ENCODE measurements around the gene COQ4.
"Not testable (repeated sequence)": the region's sequence is repeated elsewhere in the genome, so short reads cannot be mapped to it uniquely, and the experiment has no call there.

COQ4 gene

GRCh38 chr9:128322404-128323211 is at the start of gene COQ4, which contains the start of gene TRUB2:
COQ4 (plus strand) TSS chr9:128322839; CDS start chr9:128322859, 20 bp downstream.
TRUB2 (minus strand) TSS chr9:128322447; CDS start chr9:128322408, 39 bp downstream.
- peak; percentile 94 for DNase-seq

GRCh38 chr9:128274245-128274644 is 48.4 kb upstream of the COQ4 start:
- DNase-seq: no peak

- DNase-seq: peak; percentile 12
Measured at GRCh38 chr9:128275198-128276007, 47.2 kb upstream of the COQ4 start, which contains the start of gene GOLGA2. GOLGA2 (minus strand) TSS chr9:128276007; CDS start chr9:128275976, 31 bp downstream.

GRCh38 chr9:128276008-128276573 is 46.5 kb upstream of the COQ4 start, which contains the start of gene SWI5:
SWI5 (plus strand) TSS chr9:128276276.
- peak; percentile 100 for DNase-seq

- DNase-seq: no peak
Measured at GRCh38 chr9:128276574-128277270, 45.9 kb upstream of the COQ4 start.

GRCh38 chr9:128279088-128280073 is 43.3 kb upstream of the COQ4 start:
- DNase-seq: not testable (repeated sequence)

- peak; percentile 57 for DNase-seq
Measured at GRCh38 chr9:128280084-128280622, 42.5 kb upstream of the COQ4 start.

- no peak for DNase-seq
Measured at GRCh38 chr9:128282500-128282899, 40.1 kb upstream of the COQ4 start.

GRCh38 chr9:128285033-128285784 is 37.4 kb upstream of the COQ4 start:
- DNase-seq: no peak

GRCh38 chr9:128286440-128286839 is 36.2 kb upstream of the COQ4 start:
- DNase-seq: no peak

- DNase-seq: no peak
Measured at GRCh38 chr9:128288273-128289004, 34.2 kb upstream of the COQ4 start.

- DNase-seq: no peak
Measured at GRCh38 chr9:128292009-128292408, 30.6 kb upstream of the COQ4 start.

GRCh38 chr9:128293091-128293490 is 29.5 kb upstream of the COQ4 start:
- DNase-seq: no peak

GRCh38 chr9:128294142-128294541 is 28.5 kb upstream of the COQ4 start:
- DNase-seq: no peak

- DNase-seq: no peak
Measured at GRCh38 chr9:128296340-128297220, 26.1 kb upstream of the COQ4 start.

GRCh38 chr9:128297221-128297773 is 25.3 kb upstream of the COQ4 start:
- no peak for DNase-seq

- no peak for DNase-seq
Measured at GRCh38 chr9:128298535-128299482, 23.8 kb upstream of the COQ4 start.
